Duodenal mucosa (tissue), 2 donors: ENCODE data around the gene IKZF5.

Source experiments
- H3K27ac ChIP-seq: one replicate; pipeline ENCODE4 v1.7.0; 2013; ENCODE audit warnings: low read depth, low read length
- H3K27me3 ChIP-seq, 2 donors: one replicate each; pipeline ENCODE4 v1.7.0; 2013; ENCODE audit warnings: low read length in 2 of 2, control low read depth in 1 of 2; ENCODE audit not compliant: insufficient read depth in 2 of 2, control insufficient read depth in 1 of 2
- H3K36me3 ChIP-seq, 2 donors: one replicate each; pipeline ENCODE4 v1.7.0; 2013; ENCODE audit warnings: low read length in 2 of 2, control low read depth in 1 of 2; ENCODE audit not compliant: insufficient read depth in 2 of 2, control insufficient read depth in 1 of 2
- H3K4me1 ChIP-seq, 2 donors: one replicate each; pipeline ENCODE4 v1.7.0; 2013; ENCODE audit warnings: low read length in 2 of 2, control low read depth in 1 of 2; ENCODE audit not compliant: insufficient read depth in 2 of 2, control insufficient read depth in 1 of 2
- H3K4me3 ChIP-seq, 2 donors: one replicate each; pipeline ENCODE4 v1.7.0; 2013; ENCODE audit warnings: low read length in 2 of 2, low read depth in 1 of 2
- H3K9ac ChIP-seq, 2 donors: one replicate each; pipeline ENCODE4 v1.7.0; 2013; ENCODE audit warnings: low read length in 2 of 2, low read depth in 1 of 2
- H3K9me3 ChIP-seq, 2 donors: one replicate each; pipeline ENCODE4 v1.7.0; 2013; ENCODE audit warnings: low read length in 2 of 2, control low read depth in 1 of 2; ENCODE audit not compliant: control insufficient read depth in 1 of 2

IKZF5 gene

GRCh38 chr10:122999347-122999746 is 9.2 kb downstream of the IKZF5 start:
- H3K27me3 ChIP-seq, result no peaks in the 10 kb centered on the region
- H3K4me3 ChIP-seq, result no peak overlapping the region
- peaks cover 3 to 10% of the 10 kb centered on the region in 2 donors for H3K4me1 ChIP-seq
- no peaks in the 10 kb centered on the region for H3K9me3 ChIP-seq
- peaks cover 18 to 20% of the 10 kb centered on the region in 2 donors for H3K36me3 ChIP-seq
- H3K27ac ChIP-seq, result no peak overlapping the region
- H3K9ac ChIP-seq, result no peak overlapping the region

DNA sequence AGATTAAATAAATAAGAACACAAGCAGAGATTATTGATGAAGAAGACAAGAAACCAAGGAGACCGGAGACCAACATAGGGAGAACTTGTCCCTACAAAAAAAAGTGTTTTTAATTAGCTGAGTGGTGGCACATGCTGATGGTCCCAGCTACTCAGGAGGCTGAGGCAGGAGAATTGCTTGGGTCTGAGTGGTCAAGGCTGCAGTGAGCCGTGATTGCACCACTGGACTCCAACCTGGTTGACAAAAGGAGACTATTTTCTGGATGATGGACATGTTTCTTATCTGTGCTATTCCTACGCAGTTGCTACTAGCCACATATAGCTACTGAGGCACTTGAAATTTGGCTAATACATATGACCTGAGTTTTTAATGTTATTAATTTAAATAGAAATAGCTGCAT is 9.7 kb downstream of the IKZF5 start:
- no peak overlapping the region for H3K9ac ChIP-seq
- H3K4me3 ChIP-seq, result no peak overlapping the region
- no peaks in the 10 kb centered on the region for H3K27me3 ChIP-seq
- H3K4me1 ChIP-seq, result peaks cover 3 to 10% of the 10 kb centered on the region in 2 donors
- no peaks in the 10 kb centered on the region for H3K9me3 ChIP-seq
- peaks cover 22 to 24% of the 10 kb centered on the region in 2 donors for H3K36me3 ChIP-seq
- no peak overlapping the region for H3K27ac ChIP-seq

DNA sequence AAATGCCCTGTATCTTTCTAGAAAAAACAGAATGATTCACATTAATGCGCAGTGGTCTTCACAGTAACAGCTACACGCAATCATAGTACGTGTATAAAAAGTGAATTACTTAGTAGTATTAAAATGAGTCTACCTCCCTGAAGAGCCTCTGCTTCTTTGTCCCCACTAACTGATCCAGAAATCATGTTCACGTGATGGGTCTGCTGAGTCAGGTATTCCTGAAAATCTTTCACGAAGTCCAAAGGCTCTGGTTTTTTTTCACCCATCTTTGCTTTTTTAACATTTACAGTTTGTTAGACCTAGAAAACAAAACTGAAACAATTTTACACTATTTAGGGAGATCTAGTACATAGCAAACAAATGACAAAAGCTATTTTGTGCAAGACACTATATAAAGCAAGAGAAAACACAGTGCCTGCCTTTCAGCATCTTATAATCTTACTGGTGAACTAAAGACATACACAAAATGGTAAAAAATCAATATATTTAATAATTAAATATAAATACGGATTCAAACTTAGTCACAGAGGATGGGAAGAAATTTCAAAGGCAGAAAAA is 10.2 kb downstream of the IKZF5 start:
- peaks cover 3 to 10% of the 10 kb centered on the region in 2 donors for H3K4me1 ChIP-seq
- no peak overlapping the region for H3K9ac ChIP-seq
- no peak overlapping the region for H3K27ac ChIP-seq
- peaks cover 25 to 28% of the 10 kb centered on the region in 2 donors for H3K36me3 ChIP-seq
- H3K9me3 ChIP-seq, result no peaks in the 10 kb centered on the region
- H3K27me3 ChIP-seq, result no peaks in the 10 kb centered on the region
- no peak overlapping the region for H3K4me3 ChIP-seq

DNA sequence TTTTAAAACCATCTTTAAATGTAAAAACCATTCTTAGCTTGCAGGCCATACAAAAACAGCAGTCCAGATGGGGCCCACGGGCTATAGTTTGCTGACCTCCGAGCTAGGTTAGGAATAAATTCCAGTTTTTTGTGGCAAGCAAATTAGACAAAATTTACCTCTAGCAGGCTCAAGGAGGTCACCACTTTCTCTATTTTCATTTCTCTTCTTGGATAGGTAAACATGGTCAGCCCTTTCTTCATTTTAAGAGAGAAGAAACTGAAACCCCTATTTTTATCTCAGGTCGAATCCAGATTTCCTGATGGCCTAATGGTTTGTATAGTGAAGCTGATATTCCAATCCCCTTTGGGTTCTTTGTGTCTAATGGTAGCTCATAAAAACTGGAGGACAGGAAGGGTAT is 10.7 kb downstream of the IKZF5 start:
- no peak overlapping the region for H3K9ac ChIP-seq
- no peaks in the 10 kb centered on the region for H3K27me3 ChIP-seq
- peaks cover 25 to 28% of the 10 kb centered on the region in 2 donors for H3K36me3 ChIP-seq
- H3K4me3 ChIP-seq, result no peak overlapping the region
- H3K4me1 ChIP-seq, result peaks cover 3 to 10% of the 10 kb centered on the region in 2 donors
- no peak overlapping the region for H3K27ac ChIP-seq
- no peaks in the 10 kb centered on the region for H3K9me3 ChIP-seq

GRCh38 chr10:122995936-122996335 is 12.7 kb downstream of the IKZF5 start:
- no peak overlapping the region for H3K4me3 ChIP-seq
- H3K9me3 ChIP-seq, result no peaks in the 10 kb centered on the region
- H3K27me3 ChIP-seq, result no peaks in the 10 kb centered on the region
- peaks cover 25 to 28% of the 10 kb centered on the region in 2 donors for H3K36me3 ChIP-seq
- H3K27ac ChIP-seq, result no peak overlapping the region
- no peak overlapping the region for H3K9ac ChIP-seq
- peaks cover 3 to 10% of the 10 kb centered on the region in 2 donors for H3K4me1 ChIP-seq

DNA sequence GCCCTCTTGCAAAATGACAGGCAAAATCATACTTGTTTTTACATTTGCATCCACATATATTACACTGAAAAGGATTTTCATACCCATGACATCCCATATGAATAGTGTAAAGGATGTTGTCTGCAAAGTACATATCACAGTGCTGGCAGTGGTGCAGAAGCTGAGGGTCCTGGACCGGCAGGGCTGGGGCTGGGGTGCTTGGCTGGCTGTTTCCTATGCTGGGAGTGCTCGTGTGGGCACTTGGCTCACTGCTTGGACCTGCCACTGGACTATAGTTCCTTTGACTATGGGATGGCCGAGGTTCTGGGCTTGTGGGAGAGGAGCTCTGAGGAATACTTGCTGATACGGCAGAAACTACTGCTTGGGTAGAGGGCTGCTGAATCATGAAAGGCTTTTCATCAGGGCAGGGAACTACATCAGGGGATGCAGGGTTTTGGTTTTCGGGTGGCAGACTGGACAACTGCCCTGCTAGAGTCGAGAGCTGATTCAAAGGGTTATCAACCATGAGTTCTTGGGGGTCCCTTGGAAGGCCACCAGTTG is 14.7 kb downstream of the IKZF5 start:
- peaks cover 25 to 28% of the 10 kb centered on the region in 2 donors for H3K36me3 ChIP-seq
- H3K4me3 ChIP-seq, result no peak overlapping the region
- H3K27me3 ChIP-seq, result no peaks in the 10 kb centered on the region
- H3K4me1 ChIP-seq, result peaks cover 0 to 4% of the 10 kb centered on the region in 2 donors
- no peak overlapping the region for H3K27ac ChIP-seq
- H3K9ac ChIP-seq, result no peak overlapping the region
- H3K9me3 ChIP-seq, result no peaks in the 10 kb centered on the region

GRCh38 chr10:122992031-122992585 is 16.5 kb downstream of the IKZF5 start:
- peaks cover 22 to 24% of the 10 kb centered on the region in 2 donors for H3K36me3 ChIP-seq
- H3K4me3 ChIP-seq, result no peak overlapping the region
- H3K27me3 ChIP-seq, result no peaks in the 10 kb centered on the region
- H3K9ac ChIP-seq, result no peak overlapping the region
- no peak overlapping the region for H3K27ac ChIP-seq
- H3K4me1 ChIP-seq, result peaks cover 0 to under 1% of the 10 kb centered on the region in 2 donors
- no peaks in the 10 kb centered on the region for H3K9me3 ChIP-seq

- H3K9me3 ChIP-seq, result no peaks in the 10 kb centered on the region
- peaks cover 16 to 18% of the 10 kb centered on the region in 2 donors for H3K36me3 ChIP-seq
- H3K27me3 ChIP-seq, result no peaks in the 10 kb centered on the region
- no peak overlapping the region for H3K4me3 ChIP-seq
- no peak overlapping the region for H3K27ac ChIP-seq
- H3K4me1 ChIP-seq, result no peaks in the 10 kb centered on the region
- H3K9ac ChIP-seq, result no peak overlapping the region
Measured at GRCh38 chr10:122990278-122990677, 18.3 kb downstream of the IKZF5 start.

DNA sequence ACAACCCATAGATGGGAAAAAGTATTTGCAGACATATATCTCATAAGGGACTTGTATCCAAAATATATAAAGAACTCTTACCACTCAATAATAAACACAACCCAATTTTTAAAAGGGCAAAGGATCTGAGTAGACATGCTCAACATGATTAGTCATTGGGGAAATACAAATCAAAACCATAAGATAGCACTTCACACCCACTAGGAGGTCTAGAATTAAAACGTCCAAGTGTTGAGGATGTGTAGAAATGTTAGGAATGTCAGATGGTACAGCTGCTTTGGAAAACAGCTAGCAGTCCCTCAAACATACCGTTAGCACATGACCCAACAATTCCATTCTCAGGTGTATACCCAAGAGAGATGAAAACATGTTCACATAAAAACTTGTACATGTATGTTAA is 20.1 kb downstream of the IKZF5 start:
- Histone ChIP-seq H3K36me3 (peaks cover 0 to 3% of the 10 kb centered on the region in 2 donors), H3K27me3 (no peaks in the 10 kb centered on the region), H3K9me3 (no peaks in the 10 kb centered on the region), H3K27ac (no peak overlapping the region), H3K4me1 (no peaks in the 10 kb centered on the region), H3K9ac (no peak overlapping the region), H3K4me3 (no peak overlapping the region)

DNA sequence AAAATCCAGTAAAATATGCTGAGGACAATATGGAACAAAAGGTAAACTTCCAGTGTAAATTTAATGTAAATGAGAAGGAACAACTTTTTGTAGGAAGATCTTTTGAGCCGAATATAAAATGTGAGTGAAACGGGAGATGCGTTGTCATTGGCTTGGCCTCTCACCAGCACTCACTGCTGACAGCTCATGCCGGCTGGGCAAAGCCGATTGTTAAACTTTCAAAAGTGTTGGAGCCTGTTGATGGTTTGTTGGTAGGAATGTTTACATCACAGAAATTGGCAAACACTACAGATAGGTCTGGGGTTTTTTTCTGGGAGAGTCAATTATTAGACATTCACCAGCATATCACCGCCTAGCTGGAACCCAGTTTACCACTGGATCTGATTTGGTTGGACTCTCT is 22.3 kb downstream of the IKZF5 start:
- Histone ChIP-seq H3K36me3 (peaks cover 0 to 3% of the 10 kb centered on the region in 2 donors), H3K9ac (no peak overlapping the region), H3K27ac (no peak overlapping the region), H3K9me3 (no peaks in the 10 kb centered on the region), H3K4me3 (no peak overlapping the region), H3K4me1 (no peaks in the 10 kb centered on the region), H3K27me3 (no peaks in the 10 kb centered on the region)
